ENCODE results near the gene CABCOCO1. TPM values are rescaled to one million over a fixed set of nuclear protein-coding genes. Genes with fewer than 3 reads are reported as not detected.
"Not testable (repeated sequence)": the region's sequence is repeated elsewhere in the genome, so short reads cannot be mapped to it uniquely, and the experiment has no call there.

CABCOCO1 gene
- total RNA-seq, 2 donors from 2014 or later = not detected

DNA sequence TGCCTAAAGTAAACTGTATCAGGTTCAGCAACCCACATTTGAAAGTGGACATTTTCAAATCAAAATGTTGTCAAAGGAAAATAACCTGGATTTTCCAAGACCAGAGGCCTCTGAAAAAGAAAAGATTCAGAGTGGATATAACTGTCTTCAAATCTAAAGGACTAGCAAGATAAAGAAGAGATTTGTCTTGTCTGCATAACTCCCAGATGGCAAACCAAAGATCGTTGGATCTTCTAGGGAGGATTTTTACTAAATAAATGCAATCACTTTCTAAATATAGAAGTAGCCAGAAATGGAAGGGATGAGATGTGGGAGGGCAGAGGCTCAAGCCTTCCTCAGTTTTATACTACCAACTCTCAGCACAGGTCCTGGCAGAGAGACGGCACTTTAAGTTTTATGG, 39.0 kb downstream of the CABCOCO1 start:
- ATAC-seq = no peak
- intact Hi-C loops (cut with DNase I, micrococcal nuclease) = no loop called here
- no peak for DNase-seq

DNA sequence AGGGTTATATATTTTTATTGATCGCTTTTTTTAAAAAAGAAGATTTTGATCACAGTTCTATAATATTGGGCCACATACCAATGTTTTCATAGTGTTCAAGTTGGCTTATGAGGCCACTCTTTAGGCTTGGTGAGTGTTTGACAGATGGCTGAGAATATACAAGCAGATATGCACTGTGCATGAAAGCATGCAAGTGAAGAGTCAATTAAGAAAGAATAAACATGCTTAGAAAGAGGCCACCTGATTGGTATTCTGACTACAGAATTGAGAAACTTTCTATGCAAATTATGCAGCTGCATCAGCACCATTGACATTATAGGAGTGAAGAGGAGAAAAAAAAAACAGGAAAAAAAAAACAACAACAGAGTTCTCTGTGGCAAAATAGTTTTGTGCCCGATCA, 39.9 kb downstream of the CABCOCO1 start:
- no peak for ATAC-seq
- DNase-seq = no peak
- intact Hi-C loops (cut with DNase I, micrococcal nuclease) = no loop called here

DNA sequence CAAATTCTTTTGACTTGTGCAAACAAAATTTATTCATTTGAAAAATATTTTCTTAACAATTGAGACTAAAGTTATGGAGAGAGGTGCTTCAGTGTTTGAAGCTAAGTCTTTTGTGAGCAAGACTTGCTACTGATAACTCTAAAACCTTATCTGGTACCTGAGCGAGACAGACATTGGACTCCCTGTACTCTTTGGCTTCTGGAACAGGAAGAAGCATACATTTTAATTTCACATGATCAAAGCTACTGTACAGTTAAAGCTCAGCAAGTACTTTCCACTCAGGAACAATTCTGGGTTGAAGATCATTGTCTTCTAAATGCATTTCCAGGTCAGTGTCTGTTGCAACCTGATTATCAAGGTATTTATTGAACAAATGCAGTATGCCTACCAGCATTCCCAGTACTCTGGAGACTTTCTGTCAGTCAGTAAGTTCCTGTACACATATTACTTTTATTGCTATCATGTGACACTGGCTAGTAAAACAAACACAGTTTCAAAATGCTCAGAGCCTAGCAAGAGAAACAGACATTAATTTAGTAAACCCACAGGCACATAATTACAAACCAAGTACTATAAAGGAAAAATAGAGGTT, 42.4 kb downstream of the CABCOCO1 start:
- intact Hi-C loops (cut with DNase I, micrococcal nuclease) = no loop called here
- peak; percentile 99 for ATAC-seq
- no peak for DNase-seq

DNA sequence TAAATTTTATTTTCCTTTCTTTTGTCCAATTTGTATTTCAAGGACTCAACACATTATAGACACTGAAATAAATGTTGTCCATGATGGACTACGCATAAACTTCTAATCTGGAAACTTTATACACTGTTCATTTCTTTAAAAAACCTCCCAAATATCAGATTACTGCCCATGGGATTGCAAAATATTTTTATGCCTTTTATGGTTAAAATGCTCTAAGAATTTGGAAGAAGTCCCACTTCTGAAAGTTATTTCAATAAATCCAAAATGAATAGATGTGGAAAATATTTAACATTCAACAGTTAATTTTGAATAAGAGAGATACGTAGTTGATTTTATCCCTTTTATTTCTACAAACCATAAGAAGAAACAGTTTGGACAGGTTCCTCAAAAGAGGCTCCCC, 46.1 kb downstream of the CABCOCO1 start:
- intact Hi-C loops (cut with DNase I, micrococcal nuclease) = no loop called here
- DNase-seq (no peak), ATAC-seq (no peak)

DNA sequence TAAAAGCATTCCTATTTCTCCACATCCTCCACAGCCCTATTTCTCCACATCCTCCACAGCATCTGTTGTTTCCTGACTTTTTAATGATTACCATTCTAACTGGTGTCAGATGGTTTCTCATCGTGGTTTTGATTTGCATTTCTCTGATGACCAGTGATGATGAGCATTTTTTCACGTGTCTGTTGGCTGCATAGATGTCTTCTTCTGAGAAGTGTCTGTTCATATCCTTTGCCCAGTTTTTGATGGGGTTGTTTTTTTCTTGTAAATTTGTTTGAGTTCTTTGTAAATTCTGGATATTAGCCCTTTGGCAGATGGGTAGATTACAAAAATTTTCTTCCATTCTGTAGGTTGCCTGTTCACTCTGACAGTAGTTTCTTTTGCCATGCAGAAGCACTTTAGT, 49.4 kb downstream of the CABCOCO1 start:
- DNase-seq; ATAC-seq; intact Hi-C loops (cut with DNase I, micrococcal nuclease): not testable (repeated sequence)

DNA sequence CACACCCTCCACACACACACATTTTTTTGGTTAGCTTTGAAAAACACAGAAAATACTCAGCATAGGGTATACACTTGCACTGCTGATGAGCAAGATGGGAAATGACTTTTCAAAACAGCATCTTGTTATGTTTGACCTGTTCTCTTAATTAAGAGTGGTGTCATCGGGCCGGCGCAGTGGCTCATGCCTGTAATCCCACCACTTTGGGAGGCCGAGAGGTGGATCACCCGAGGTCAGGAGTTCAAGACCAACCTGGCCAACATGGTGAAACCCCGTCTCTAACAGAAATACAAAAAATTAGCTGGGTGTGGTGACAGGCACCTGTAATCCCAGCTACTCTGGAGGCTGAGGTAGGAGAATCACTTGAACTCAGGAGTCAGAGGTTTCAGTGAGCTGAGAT, 56.7 kb downstream of the CABCOCO1 start:
- DNase-seq; ATAC-seq; intact Hi-C loops (cut with DNase I, micrococcal nuclease): not testable (repeated sequence)

DNA sequence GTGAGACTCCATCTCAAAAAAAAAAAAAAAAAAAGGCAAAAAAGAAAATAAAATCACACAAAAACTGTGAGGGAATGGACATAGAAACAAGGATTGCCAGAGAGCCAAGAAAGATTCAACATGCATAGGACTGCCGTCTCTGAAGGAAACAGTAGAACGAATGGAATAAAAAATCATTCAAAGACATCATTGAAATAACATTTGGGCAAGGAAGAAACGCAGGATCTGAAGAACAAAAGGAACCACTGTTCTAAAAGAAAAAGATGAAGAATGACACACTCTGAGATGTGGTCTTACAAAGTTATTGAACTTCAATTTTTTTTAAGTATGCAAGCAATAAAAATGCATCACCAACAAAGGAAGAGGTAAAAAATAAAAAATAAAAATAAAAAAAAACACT, 57.2 kb downstream of the CABCOCO1 start:
- intact Hi-C loops (cut with DNase I, micrococcal nuclease) = no loop called here
- DNase-seq (no peak), ATAC-seq (no peak)

DNA sequence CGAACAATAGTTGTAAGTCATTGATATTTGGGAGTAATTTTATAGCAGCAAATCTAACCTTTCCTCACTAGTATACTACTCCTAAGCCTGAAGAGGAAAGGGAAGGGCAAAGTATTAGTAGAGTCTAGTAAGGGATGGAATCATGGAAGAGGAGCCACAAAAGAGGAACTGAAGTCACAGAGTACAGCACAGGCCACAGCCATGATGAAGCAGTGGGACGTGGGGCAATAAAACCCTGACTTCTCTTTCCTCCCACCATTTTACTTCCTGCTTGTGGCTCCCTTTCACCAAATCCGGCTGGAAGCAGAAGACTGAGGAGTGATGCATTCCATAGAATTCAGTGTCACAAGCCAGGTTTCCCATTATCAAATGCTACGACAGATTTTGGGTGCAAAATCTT, 58.7 kb downstream of the CABCOCO1 start:
- DNase-seq = no peak
- intact Hi-C loops (cut with DNase I, micrococcal nuclease) = no loop called here
- ATAC-seq = no peak

DNA sequence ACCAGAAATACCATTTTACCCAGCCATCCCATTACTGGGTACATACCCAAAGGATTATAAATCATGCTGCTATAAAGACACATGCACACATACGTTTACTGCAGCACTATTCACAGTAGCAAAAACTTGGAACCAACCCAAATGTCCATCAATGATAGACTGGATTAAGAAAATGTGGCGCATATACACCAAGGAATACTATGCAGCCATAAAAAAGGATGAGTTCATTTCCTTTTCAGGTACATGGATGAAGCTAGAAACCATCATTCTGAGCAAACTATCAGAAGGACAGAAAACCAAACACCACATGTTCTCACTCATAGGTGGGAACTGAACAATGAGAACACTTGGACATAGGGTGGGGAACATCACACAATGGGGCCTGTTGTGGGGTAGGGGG, 62.5 kb downstream of the CABCOCO1 start:
- DNase-seq; intact Hi-C loops (cut with DNase I, micrococcal nuclease); ATAC-seq: not testable (repeated sequence)

DNA sequence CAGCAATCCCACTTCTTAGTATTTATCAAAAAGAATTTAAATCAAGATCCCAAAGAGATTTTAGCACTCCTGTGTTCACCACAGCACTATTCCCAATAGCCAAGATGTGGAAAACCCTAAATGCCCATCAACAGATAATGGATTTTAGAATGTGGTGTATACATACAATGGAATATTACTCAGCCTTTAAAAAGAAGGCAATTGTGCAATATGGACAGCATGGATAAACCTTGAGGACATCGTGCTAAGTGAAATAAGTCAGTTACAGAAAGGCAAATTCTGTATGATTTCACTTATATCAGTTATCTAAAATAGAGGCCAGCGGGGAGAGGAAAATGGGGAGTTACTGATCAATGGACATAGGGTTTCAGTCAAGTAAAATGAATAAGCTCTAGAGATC, 66.9 kb downstream of the CABCOCO1 start:
- ATAC-seq (no peak), DNase-seq (no peak)
- intact Hi-C loops (cut with DNase I, micrococcal nuclease) = no loop called here

DNA sequence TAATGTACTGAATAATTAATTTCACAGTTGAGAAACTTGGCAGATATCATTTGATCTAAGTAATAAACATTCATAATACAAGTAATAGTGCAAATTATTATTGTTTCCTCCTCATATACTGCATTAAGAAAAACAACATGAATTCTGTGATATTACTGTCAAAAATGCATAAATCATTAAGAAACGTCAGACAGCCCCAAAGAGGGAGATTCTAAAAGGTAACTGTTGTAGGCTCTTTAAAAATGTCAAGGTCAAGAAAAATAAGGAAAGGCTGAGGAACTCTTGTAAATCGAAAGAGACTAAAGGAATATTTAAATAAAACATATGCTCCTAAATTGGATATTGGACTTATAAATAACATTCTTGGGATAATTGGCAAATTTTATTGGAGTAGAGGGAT, 67.9 kb downstream of the CABCOCO1 start:
- DNase-seq (no peak), ATAC-seq (no peak)
- intact Hi-C loops (cut with DNase I, micrococcal nuclease) = no loop called here

DNA sequence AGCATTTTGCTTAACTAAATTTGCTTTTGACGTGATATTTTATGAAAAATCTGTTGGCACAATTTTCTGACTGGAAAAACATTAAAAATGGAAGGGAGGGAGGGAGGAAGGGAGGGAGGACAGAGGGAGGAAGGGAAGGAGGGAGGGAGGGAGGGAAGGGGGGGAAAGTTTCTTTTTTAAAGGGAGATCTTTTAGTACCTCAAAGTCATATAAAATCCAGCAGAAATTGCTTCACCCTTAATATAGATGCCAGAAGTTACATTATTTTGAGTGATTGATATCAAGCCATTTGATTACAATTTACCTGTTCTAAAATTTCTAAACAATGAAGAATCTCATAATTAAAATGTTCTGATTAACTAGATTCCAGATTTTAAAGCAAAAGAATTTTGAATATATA, 68.9 kb downstream of the CABCOCO1 start:
- no peak for DNase-seq
- ATAC-seq = no peak
- intact Hi-C loops (cut with DNase I, micrococcal nuclease) = no loop called here

DNA sequence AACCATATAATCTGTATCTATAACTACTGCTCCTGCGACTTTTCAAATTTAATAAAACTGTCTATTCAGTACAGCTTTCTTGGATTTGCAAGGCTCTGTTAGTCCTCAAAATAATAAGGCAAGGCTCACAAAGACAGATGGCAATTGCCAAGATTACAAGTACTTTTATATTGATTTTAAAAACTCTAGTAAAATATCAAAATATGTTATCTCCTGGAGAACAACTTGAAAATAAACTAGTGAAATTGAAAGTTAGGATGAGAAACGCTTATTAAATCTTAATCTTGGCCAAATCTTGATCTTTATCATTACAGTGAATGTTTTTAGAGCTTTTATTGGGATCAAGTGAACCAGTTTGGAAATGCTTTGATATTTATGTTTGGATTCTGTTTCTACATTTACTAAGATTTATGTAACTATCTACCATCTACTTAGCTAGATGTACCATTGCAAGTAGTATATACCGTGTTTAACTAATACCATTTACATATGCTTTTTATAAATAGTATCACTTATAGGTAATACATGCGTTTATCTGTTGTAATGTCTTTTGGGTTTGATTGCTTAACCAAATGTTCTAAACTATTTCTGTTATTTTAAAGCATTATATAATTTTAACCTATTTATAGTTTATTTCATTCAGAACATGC, 70.0 kb downstream of the CABCOCO1 start:
- no peak for DNase-seq
- no peak for ATAC-seq
- intact Hi-C loops (cut with DNase I, micrococcal nuclease) = no loop called here

DNA sequence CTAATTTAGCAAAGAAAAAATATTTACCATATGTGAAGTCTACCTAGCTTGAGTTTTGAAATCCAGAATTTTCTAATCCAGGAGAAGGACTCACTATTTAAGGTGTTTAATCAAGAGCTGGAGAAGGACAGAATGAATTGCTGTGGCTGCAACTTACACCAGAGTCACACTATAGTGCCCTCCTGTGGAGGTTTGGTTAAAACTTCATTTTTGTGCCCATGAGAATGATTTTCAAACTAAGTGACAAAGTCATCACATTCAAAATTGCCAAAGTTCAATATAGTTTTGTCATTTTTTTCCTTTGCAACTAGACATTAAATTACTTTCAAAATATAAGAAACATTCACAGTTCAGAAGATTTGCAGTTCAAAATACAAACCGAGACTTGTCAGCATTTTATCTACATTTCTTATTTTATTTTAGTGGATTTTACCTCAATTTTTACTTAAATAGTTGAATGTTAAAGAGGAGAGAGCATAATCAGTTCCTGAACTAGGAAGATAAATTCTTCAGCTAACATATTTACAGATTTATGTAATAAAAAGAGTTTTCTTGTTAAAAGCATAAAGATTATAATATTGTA, 70.7 kb downstream of the CABCOCO1 start:
- intact Hi-C loops (cut with DNase I, micrococcal nuclease) = no loop called here
- ATAC-seq (peak; percentile 57), DNase-seq (no peak)

DNA sequence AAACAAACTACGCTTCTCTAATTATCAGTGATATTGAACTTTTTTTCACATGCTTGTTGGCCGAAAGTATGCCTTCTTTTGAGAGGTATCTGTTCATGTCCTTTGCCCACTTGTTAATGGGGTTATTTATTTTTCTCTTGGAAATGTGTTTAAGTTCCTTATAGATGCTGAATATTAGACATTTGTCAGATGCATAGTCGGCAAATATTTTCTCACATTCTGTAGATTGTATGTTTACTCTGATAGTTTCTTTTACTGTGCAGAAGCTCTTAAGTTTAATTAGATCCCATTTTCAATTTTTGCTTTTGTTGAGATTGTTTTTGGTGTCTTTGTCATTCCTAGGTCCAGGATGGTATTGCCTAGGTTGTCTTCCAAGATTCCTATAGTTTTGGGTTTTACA, 73.2 kb downstream of the CABCOCO1 start:
- DNase-seq (no peak), ATAC-seq (no peak)
- intact Hi-C loops (cut with DNase I, micrococcal nuclease) = no loop called here

DNA sequence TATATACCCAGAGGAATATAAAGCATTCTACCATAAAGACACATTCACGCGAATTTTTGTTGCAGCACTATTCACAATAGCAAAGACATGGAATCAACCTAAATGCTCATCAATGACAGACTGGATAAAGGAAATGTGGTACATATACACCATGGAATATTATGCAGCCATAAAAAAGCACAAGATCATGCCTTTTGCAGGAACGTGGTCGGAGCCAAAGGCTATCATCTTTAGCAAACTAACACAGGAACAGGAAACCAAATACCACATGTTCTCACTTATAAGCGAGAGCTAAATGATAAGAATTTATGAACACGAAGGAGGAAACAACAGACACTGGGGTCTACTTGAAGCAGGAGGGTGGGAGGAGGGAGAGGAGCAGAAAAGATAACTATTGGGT, 74.7 kb downstream of the CABCOCO1 start:
- ATAC-seq; intact Hi-C loops (cut with DNase I, micrococcal nuclease); DNase-seq: not testable (repeated sequence)

DNA sequence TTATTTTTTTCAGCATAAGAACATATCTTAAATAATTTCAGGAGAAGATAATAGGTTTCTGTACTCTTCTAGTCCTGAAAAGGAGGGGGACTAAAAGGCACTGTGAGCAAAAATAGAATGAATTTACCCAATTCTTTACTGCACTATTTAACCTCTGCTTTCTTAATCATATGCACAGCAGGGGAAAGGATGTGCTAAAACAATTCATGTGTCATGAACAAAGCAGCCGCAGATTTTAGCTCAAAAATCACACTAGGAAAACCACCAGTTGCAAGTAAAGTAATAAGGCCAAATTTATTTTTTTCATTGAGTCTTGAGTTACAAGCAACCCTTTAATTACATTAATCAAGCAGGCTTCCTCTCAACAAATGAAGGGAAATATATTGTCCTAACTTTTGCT, 80.1 kb downstream of the CABCOCO1 start:
- intact Hi-C loops (cut with DNase I, micrococcal nuclease) = no loop called here
- ATAC-seq (no peak), DNase-seq (no peak)

DNA sequence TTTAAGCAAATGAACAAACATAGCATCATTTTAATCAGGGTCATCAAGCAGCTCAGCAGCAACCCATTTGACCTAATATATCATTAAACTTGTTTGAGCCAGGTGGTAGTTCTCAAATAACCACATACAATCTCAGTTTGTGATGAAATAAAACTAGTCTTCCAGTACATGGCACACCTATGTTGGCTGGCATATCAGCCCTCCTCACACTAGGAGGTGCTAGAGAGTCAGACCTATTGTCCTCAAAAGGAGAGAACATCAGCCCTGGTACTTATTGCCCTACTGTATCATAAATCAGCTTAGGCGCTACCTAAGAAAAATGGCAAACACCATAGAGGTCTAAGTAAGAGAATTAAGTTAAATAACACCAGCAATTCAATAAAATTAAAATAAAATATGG, 81.7 kb downstream of the CABCOCO1 start:
- no peak for ATAC-seq
- intact Hi-C loops (cut with DNase I, micrococcal nuclease) = no loop called here
- no peak for DNase-seq

DNA sequence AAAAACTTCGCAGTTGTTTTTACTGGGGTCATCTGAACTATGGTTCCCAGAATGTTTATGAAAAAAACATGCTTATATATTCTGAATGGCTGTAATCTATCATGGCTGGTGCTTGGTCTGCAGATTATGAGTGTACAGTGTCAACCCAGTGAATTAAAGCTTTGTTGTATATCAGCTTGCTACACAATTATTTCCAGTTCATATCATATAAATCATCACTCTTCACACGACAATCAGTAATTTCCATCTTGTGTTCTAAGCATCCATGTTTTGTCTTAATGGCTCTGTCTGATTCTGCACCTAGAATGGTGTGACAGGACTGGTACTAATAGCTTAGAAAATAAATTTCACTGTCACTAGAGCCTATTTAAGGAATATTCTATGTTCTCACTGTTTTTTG, 83.6 kb downstream of the CABCOCO1 start:
- ATAC-seq (no peak), DNase-seq (no peak)
- intact Hi-C loops (cut with DNase I, micrococcal nuclease) = no loop called here

DNA sequence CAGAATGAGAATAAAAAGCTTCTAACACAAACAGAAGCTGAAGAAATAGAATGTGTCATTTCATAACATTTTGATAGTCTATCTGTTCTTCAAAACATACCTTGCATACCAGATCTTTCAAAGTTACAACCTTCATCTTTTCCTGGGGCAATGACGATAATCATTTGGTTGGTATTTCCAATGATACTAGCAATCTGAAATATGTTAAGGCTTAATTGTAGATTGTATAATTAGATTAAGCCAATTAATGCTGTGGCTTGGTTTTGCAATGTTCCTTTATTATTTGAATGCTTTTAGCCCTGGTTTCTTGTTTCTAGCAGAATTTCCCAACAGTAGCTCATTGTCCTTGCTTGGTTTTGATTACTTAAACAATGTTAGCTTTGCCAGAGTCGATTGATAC, 84.6 kb downstream of the CABCOCO1 start:
- no peak for DNase-seq
- no peak for ATAC-seq
- intact Hi-C loops (cut with DNase I, micrococcal nuclease) = no loop called here

DNA sequence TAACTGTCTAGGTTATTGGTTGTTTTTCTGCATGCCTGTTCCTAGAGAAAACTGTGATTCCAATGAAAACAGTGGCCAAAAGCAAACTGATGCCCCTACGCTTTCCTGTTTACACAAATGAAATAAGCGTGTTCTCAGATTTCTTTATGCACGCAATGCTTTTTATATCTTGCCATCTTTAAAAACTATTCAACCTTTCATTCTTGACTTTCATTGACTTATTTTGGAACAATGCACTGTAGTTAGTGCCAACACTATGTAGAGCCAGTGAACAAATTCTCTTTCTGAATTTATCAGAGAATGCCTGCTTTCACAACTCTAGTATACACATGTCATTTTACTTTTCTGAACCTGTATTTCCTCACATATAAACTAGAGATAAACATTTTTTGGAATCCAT, 86.6 kb downstream of the CABCOCO1 start:
- ATAC-seq (no peak), DNase-seq (no peak)
- intact Hi-C loops (cut with DNase I, micrococcal nuclease) = no loop called here

Data from left colon (tissue), 2 donors.